ENCODE results near the gene TLE2. TPM values are rescaled to one million over a fixed set of nuclear protein-coding genes. Genes with fewer than 3 reads are reported as not detected.
"Not testable (repeated sequence)": the region's sequence is repeated elsewhere in the genome, so short reads cannot be mapped to it uniquely, and the experiment has no call there.

Gene TLE2
- total RNA-seq, 1 donor: 1.7 TPM

GRCh38 chr19:3055741-3056416 is 26.8 kb upstream of the TLE2 start:
- H3K4me3 ChIP-seq (ENCODE audit: low read depth, low read length): no peak overlapping the region
- DNase-seq (ENCODE audit: low read depth): no peak
- no peak for TF ChIP-seq CTCF (IDR thresholded peaks at IDR 0.05; ENCODE audit: insufficient read depth, low read depth, low read length)

- peak; percentile 32 for DNase-seq (ENCODE audit: low read depth)
- no peak for TF ChIP-seq CTCF (IDR thresholded peaks at IDR 0.05; ENCODE audit: insufficient read depth, low read depth, low read length)
- H3K4me3 ChIP-seq (ENCODE audit: low read depth, low read length): no peak overlapping the region
These were observed 26.1 kb upstream of the TLE2 start for GRCh38 chr19:3054972-3055740.

- no peak for TF ChIP-seq CTCF (IDR thresholded peaks at IDR 0.05; ENCODE audit: insufficient read depth, low read depth, low read length)
- no peak for DNase-seq (ENCODE audit: low read depth)
- H3K4me3 ChIP-seq (ENCODE audit: low read depth, low read length): no peak overlapping the region
These were observed 25.3 kb upstream of the TLE2 start for GRCh38 chr19:3054265-3054971.

- TF ChIP-seq CTCF (IDR thresholded peaks at IDR 0.05; ENCODE audit: insufficient read depth, low read depth, low read length): no peak
- DNase-seq (ENCODE audit: low read depth): no peak
- no peak overlapping the region for H3K4me3 ChIP-seq (ENCODE audit: low read depth, low read length)
These were observed 24.7 kb upstream of the TLE2 start for GRCh38 chr19:3053780-3054179.

- no peak for TF ChIP-seq CTCF (IDR thresholded peaks at IDR 0.05; ENCODE audit: insufficient read depth, low read depth, low read length)
- no peak overlapping the region for H3K4me3 ChIP-seq (ENCODE audit: low read depth, low read length)
- no peak for DNase-seq (ENCODE audit: low read depth)
These were observed 24.1 kb upstream of the TLE2 start for GRCh38 chr19:3053218-3053621.

GRCh38 chr19:3050016-3050415 is 20.9 kb upstream of the TLE2 start:
- DNase-seq (ENCODE audit: low read depth): not testable (repeated sequence)

GRCh38 chr19:3049089-3049488 is 20.0 kb upstream of the TLE2 start:
- no peak for DNase-seq (ENCODE audit: low read depth)
- H3K4me3 ChIP-seq (ENCODE audit: low read depth, low read length): no peak overlapping the region
- no peak for TF ChIP-seq CTCF (IDR thresholded peaks at IDR 0.05; ENCODE audit: insufficient read depth, low read depth, low read length)

More at GRCh38 chr19:3050016-3050415, 20.9 kb upstream of the TLE2 start:
- H3K4me3 ChIP-seq (ENCODE audit: low read depth, low read length): not testable (repeated sequence)

All from fibroblast of villous mesenchyme (primary cell).